ENCODE data around the gene HDAC4. TPM values are rescaled to one million over a fixed set of nuclear protein-coding genes. Genes with fewer than 3 reads are reported as not detected.

HDAC4 gene
- total RNA-seq, 1 donor from 2014 or later = 20.4 TPM

DNA sequence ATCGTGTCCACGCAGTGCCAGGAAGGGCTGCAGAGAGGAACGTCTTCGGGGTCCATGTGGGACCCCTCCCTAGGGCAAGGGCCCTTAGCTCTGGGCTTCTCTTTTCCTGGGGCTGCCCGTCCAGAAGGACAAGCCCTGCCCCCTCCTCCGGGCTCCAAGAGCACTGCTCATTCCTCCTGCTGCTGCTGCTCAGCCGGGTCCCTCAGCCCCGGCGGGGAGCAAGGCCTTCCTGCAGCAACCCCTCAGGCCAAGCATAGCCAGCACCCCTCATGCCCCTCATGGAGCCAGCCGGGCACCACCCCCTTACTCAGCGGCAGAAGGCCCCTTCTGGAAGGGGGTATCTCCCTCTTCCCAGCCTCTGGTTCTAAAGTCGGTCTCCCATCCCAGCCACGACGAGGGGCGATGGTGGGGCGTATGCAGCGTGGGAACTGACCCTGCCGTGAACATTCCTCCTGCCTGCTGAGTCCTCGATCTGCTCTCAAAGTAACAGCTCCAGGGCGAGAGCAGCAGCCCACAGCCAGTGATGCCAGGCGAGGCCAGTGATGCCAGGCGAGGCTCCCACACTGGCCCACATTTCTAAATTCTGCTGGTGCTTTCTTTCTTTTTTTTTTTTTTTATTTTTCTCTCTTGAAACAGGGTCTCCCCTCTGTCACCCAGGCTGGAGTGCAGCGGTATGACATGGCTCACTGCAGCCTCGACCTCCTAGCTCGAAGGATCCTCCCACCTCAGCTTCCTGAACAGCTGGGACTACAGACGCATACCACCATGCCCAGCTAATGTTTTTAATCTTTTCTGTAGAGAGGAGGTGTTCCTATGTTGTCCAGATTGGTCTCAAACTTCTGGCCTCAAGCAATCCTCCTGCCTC, 99.7 kb downstream of the HDAC4 start:
- FAIRE-seq = no peak
- no peak for DNase-seq (ENCODE audit: low spot score in 2 of 2)

- DNase-seq (ENCODE audit: low spot score in 2 of 2) (no peak), FAIRE-seq (no peak)
These were observed 100.6 kb downstream of the HDAC4 start for GRCh38 chr2:239300242-239300641.

DNA sequence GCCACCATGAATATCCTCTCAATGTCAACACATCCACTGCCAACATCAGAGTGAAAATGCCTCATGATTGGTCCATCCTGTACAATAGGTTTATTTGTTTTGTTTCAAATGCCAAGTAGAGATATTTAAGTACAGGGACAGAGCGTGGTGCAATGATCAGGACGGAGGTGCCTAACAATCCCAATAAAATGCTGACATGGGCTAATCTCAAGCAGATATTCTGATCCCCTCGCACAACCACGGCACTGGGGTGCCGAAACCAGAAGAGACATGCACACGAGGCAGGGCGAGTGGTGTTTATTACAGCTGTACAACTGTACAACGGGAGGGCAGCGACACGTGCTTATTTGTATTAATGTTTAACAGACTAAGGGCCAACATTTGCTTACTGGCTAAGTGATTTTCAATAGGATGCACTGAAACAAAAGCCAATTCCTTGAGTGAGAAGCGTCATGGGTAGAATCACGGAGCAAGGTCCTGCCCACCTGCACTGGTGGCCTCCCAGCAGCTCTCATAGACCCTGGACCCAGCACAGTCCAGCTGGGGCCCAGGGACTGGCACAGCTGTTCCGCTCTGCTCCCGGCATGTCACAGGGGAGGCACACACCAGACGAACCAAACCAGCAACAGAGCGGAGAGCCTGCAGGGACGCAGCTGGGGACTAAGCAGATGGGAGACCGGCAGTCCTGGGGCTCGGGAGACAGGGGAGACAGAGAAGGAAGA, 101.4 kb downstream of the HDAC4 start:
- no peak for DNase-seq (ENCODE audit: low spot score in 2 of 2)
- FAIRE-seq = no peak

GRCh38 chr2:239298116-239298804, 102.6 kb downstream of the HDAC4 start:
- DNase-seq (ENCODE audit: low spot score in 2 of 2) = no peak
- FAIRE-seq = no peak

GRCh38 chr2:239297142-239298004, 103.4 kb downstream of the HDAC4 start:
- DNase-seq (ENCODE audit: low spot score in 2 of 2) = no peak
- no peak for FAIRE-seq

GRCh38 chr2:239296020-239296932, 104.5 kb downstream of the HDAC4 start:
- DNase-seq (ENCODE audit: low spot score in 2 of 2) (no peak), FAIRE-seq (no peak)

- DNase-seq (ENCODE audit: low spot score in 2 of 2) (no peak), FAIRE-seq (no peak)
These were observed 105.3 kb downstream of the HDAC4 start for GRCh38 chr2:239295377-239296019.

GRCh38 chr2:239294571-239295054, 106.2 kb downstream of the HDAC4 start:
- FAIRE-seq (no peak), DNase-seq (ENCODE audit: low spot score in 2 of 2) (no peak)

DNA sequence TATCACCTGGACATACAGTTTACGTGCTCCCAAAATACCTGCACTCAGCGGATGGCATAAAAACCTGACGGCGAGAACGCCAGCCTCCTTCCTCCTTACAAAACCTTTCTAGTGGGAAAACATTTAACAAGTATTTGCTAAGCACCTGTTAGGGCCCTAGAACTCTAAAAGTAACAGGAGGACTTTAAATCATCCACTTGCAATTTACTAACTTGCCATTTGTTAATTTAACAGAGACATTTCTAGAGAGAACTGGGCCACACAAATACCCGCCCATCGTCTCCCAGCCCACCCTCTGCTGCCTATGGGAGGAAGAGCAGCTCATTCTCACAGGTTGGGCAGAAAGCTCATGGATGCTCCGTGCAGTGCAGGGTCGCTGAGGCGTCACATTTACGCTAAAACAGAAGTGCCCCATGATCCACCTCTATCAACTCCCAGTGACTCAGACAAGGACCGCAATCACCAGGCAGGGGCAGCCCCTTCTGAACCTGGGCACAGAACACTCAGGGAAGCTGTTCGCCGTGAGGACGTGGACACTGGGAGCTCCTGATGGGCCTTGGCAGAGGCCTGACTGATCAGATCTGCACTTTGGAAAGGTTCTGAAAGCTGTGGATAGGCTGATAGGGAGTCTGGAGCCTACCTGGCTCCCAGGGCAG, 106.9 kb downstream of the HDAC4 start:
- FAIRE-seq (no peak), DNase-seq (ENCODE audit: low spot score in 2 of 2) (no peak)

DNA sequence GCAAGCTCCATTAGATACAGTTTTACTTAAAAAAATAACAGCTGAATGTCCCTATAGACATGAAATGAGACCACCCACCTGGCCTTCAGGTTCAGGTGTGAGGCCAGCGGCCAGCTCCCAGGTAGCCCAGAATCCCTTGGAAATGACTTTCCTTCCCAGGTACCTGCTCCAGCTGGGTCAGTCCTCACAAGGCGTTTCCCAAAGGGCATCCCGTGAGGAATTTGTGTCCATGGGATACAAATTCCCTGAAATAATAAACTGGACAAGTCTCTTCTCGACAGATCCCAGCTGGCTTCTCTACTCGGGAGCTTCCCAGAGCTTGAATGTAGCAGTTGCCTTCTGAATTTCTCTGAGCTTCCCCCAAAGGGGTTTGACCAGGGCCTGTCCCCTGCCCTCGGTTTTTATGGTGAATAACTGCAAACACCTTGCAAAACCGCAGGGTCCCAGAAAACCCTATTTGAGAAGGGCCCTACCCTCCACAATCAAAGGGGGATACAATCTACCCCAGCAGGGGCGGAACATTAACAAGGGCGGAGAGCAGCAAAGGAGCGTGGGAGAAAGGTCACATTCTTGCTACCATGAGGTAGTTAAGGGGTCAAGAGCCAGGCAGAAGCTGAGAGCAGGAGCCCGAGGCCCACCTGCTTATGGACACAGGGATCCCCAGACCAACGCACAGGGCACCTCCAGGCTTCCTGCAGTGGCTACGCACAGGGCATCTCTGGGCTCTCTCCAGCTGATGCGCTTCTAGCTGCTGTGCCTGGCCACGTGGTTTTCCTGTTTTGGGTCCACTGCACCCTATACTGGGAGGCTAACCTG, 107.7 kb downstream of the HDAC4 start:
- DNase-seq (ENCODE audit: low spot score in 2 of 2) (no peak), FAIRE-seq (no peak)

- no peak for FAIRE-seq
These were observed 108.3 kb downstream of the HDAC4 start for GRCh38 chr2:239292531-239292930.

GRCh38 chr2:239291475-239292350, 109.1 kb downstream of the HDAC4 start:
- FAIRE-seq (no peak), DNase-seq (ENCODE audit: low spot score in 2 of 2) (no peak)

More at GRCh38 chr2:239292531-239292930, 108.3 kb downstream of the HDAC4 start:
- DNase-seq (ENCODE audit: low spot score in 2 of 2) = no peak

DNA sequence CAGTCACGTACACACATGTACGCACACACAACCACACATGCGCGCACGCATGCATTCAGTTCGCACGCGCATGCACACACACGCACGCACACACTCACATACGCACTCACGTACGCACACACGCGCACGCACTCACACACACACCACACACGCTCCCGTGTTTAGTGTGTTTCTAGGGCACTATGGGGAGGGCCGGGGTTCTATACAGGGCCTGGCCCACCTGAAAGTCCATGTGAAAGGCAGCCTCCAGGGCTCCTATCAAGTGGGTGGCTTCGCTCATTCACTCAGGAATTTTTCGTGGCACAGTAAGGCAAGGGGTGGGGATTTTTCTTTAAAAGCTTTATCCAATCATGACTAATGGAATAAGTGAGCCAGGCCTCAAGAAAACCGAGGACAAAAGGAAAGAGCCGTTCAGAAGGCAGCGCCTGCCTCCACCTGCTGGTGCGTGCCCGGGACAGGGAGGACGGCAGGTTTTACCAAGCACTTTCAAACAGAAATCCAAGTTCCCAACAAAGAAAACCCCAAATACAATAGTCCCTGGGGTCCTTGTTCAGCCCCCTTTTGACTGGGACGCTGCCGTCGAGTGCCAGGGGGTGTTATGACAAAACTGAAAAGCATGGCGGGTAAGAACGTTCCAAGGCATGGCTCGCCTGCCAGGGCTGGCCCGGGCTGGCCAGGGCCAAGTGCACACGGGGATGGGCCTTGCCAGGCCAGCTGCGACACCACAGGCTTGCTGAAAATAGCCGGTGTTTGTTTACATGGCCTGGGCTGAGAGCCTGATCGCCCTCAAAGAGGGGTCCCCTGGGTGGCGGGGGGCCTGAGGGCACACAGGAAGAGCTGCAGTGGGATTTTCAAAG, 110.0 kb downstream of the HDAC4 start:
- FAIRE-seq = no peak

DNA sequence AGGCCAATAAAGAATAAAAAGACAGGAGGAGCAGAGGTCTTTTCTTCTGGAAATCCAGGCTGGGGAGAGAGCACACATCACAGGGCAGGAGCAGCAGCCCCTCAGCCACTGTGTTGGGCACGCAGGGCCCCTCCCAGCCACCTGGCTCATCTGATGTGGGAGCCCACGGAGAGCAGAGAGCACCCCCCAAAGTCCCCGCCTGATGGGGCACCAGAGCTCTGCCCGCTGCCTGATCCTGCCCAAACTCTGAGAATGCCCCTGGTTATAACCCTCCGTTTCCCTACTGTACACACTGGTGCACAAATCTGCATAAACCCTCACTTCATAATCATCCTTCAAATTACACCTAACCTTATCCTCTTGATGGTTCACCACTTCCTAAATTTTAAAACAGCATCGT, 111.3 kb downstream of the HDAC4 start:
- DNase-seq (ENCODE audit: low spot score in 2 of 2) (no peak), FAIRE-seq (no peak)

More for the DNA sequence above, 110.0 kb downstream of the HDAC4 start:
- no peak for DNase-seq (ENCODE audit: low spot score in 2 of 2)

GRCh38 chr2:239288951-239289511, 111.8 kb downstream of the HDAC4 start:
- FAIRE-seq = no peak

More at GRCh38 chr2:239288951-239289511, 111.8 kb downstream of the HDAC4 start:
- no peak for DNase-seq (ENCODE audit: low spot score in 2 of 2)
